Endodermal cell (in vitro differentiated cells): Measurements from ENCODE around the gene CMTM7. TPM values are rescaled to one million over a fixed set of nuclear protein-coding genes. Genes with fewer than 3 reads are reported as not detected.
"Not testable (repeated sequence)": the region's sequence is repeated elsewhere in the genome, so short reads cannot be mapped to it uniquely, and the experiment has no call there.

Experiments used
- DNase-seq: peaks from one replicate; pipeline ENCODE4 v3.0.0-alpha.2; 2017
- H3K27ac ChIP-seq: 2 replicates; pipeline ENCODE4 v1.5.1; 2013; ENCODE audit warnings: mild to moderate bottlenecking, low read depth, low read length, moderate library complexity
- H3K27me3 ChIP-seq: 2 replicates; pipeline ENCODE4 v1.6.1; 2013; ENCODE audit warnings: mild to moderate bottlenecking, low read length, moderate library complexity; ENCODE audit not compliant: insufficient read depth, control insufficient read depth, poor library complexity, severe bottlenecking
- H3K36me3 ChIP-seq: 2 replicates; pipeline ENCODE4 v1.7.0; 2013; ENCODE audit warnings: mild to moderate bottlenecking, low read length, moderate library complexity; ENCODE audit not compliant: control insufficient read depth, insufficient read depth
- H3K4me1 ChIP-seq: one replicate; pipeline ENCODE4 v1.7.0; 2013; ENCODE audit warnings: low read length; ENCODE audit not compliant: control insufficient read depth, insufficient read depth
- H3K4me3 ChIP-seq: 2 replicates; pipeline ENCODE4 v1.5.1; 2013; ENCODE audit warnings: mild to moderate bottlenecking, low read length, moderate library complexity
- H3K9ac ChIP-seq: 2 replicates; pipeline ENCODE4 v1.6.1; 2013; ENCODE audit warnings: mild to moderate bottlenecking, low read length, moderate library complexity; ENCODE audit not compliant: poor library complexity, severe bottlenecking; ENCODE audit errors: extremely low read depth
- H3K9me3 ChIP-seq: 2 replicates; pipeline ENCODE4 v1.6.1; 2013; ENCODE audit warnings: mild to moderate bottlenecking, low read length, moderate library complexity; ENCODE audit not compliant: control insufficient read depth
- H3K27ac Mint-ChIP-seq: 2 replicates; pipeline ENCODE4 v1.8.0; 2020; ENCODE audit warnings: mixed read lengths
- H3K27me3 Mint-ChIP-seq: 2 replicates; pipeline ENCODE4 v1.8.0; 2021; ENCODE audit warnings: mild to moderate bottlenecking, mixed read lengths; ENCODE audit not compliant: insufficient read depth
- H3K36me3 Mint-ChIP-seq: 2 replicates; pipeline ENCODE4 v1.8.0; 2020; ENCODE audit warnings: low read depth, mixed read lengths
- H3K4me1 Mint-ChIP-seq: 2 replicates; pipeline ENCODE4 v1.8.0; 2020; ENCODE audit warnings: mixed read lengths
- H3K4me3 Mint-ChIP-seq: 2 replicates; pipeline ENCODE4 v1.8.0; 2020; ENCODE audit warnings: mild to moderate bottlenecking, moderate library complexity, mixed read lengths
- H3K9me3 Mint-ChIP-seq: 2 replicates; pipeline ENCODE4 v1.8.0; 2020; ENCODE audit warnings: mild to moderate bottlenecking, mixed read lengths
- WGBS, 2 experiments: methylation state at CpG; one replicate each; pipeline versions ENCODE4 v1.1.5 to v1.1.7; 2013; ENCODE audit warnings: missing lambda C conversion rate in 2 of 2, mixed read lengths in 1 of 2; ENCODE audit not compliant: insufficient coverage in 1 of 2, insufficient read length in 1 of 2; 5-methylcytosine and 5-hydroxymethylcytosine counted together
- total RNA-seq, 2 donors: library from RNA; stranded (reverse); fragmentation: NEBNext Ultra II Directional in 1 of 2; extraction: Animal tissue kit (Norgen Biotek cat#: 25700) in 1 of 2; gene quantifications; 2 replicates in 1 of 2; 3 replicates in 1 of 2; pipeline ENCODE4 v1.2.1, GENCODE V29; 2021
- TF ChIP-seq, protein P1 (sequence below): fragments of 200-600 bp; sonication (generic); conservative IDR thresholded peaks from 2 replicates; pipeline ENCODE4 v1.5.0; 2021; ENCODE audit warnings: antibody characterized with exemption, mild to moderate bottlenecking

The CMTM7 gene
- total RNA-seq, 2 donors from 2014 or later = 11.1 TPM

- not testable (repeated sequence) for H3K27ac ChIP-seq, H3K27ac Mint-ChIP-seq, H3K9me3 Mint-ChIP-seq, H3K4me1 Mint-ChIP-seq, H3K36me3 Mint-ChIP-seq, H3K9ac ChIP-seq, H3K9me3 ChIP-seq, H3K4me3 Mint-ChIP-seq, H3K27me3 Mint-ChIP-seq, H3K4me1 ChIP-seq, DNase-seq, H3K4me3 ChIP-seq, H3K36me3 ChIP-seq
- WGBS, 2 experiments = 90 to 100% methylated on average over 1 to 6 of the region's 7 CpGs
- peaks cover 50% of the 10 kb centered on the region for H3K27me3 ChIP-seq
Measured at GRCh38 chr3:32464726-32465125, 73.1 kb downstream of the CMTM7 start.

DNA sequence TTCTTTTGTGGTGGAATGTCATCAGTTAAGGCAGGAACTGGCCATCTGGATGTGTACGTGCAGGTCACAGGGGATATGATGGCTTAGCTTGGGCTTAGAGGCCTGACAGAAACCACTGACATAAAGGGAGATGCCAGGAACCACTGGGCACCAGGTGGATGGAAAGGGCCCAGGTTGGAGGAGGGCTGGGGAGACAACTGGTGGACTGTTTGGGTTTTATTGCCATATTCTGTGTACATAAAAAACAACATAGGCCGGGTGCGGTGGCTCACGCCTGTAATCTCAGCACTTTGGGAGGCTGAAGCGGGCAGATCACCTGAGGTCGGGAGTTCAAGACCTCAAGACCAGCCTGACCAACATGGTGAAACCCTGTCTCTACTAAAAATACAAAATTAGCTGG lies 75.2 kb downstream of the CMTM7 start:
- not testable (repeated sequence) for H3K4me3 Mint-ChIP-seq, H3K4me1 ChIP-seq, H3K9me3 ChIP-seq, DNase-seq, H3K36me3 Mint-ChIP-seq, H3K9me3 Mint-ChIP-seq, H3K4me3 ChIP-seq, H3K4me1 Mint-ChIP-seq, H3K27ac Mint-ChIP-seq, H3K36me3 ChIP-seq, H3K27ac ChIP-seq, H3K27me3 Mint-ChIP-seq, H3K9ac ChIP-seq
- WGBS, 2 experiments = 88 to 93% methylated on average over 6 of the region's 6 CpGs
- H3K27me3 ChIP-seq = peaks cover 41% of the 10 kb centered on the region

DNA sequence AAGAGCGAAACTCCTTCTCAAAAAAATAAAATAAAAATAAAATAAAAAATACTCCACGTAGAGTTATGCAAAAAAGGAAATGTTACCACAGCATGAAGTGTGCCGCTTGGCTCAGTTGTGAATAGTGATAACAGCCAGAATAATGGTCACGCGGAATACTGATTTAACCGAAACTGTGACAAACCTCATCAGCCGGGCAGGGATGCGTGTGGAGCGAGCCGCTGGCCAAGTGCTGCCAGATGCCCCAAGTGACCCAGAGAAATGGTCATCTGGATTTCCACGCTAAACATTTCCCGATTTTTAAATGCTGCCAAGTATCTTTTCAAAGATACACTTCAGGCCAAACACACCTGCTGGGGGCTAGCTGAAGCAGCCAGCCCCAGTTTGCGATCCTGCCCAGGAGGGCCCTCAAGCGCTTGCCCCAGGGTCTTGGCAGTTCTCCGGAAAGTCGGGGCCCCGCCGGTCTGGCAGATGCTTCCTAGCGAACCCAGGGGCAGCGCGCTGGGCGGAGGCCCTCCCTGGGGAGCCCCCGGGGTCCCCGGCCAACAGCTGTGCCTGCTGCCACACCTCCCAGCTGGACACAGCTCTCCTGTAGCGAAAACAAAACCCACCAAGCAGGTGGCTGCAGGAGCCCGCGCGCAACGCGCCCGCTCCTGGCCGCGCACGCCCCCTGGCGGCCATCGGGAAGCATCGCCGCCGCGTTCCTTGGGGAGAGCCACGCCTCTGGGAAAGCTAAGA lies 75.8 kb downstream of the CMTM7 start:
- DNase-seq = peak; percentile 94
- H3K27me3 Mint-ChIP-seq = no peaks in the 10 kb centered on the region
- no peaks in the 10 kb centered on the region for H3K4me1 Mint-ChIP-seq
- no peak overlapping the region for H3K27ac Mint-ChIP-seq
- Histone ChIP-seq H3K9me3 (no peaks in the 10 kb centered on the region), H3K4me1 (peaks cover 3% of the 10 kb centered on the region), H3K36me3 (peaks cover 6% of the 10 kb centered on the region), H3K9ac (no peak overlapping the region), H3K4me3 (no peak overlapping the region), H3K27me3 (peaks cover 37% of the 10 kb centered on the region), H3K27ac (no peak overlapping the region)
- no peak overlapping the region for H3K4me3 Mint-ChIP-seq
- 40 to 51% methylated on average over 30 to 40 of the region's 41 CpGs for WGBS, 2 experiments
- H3K36me3 Mint-ChIP-seq = peaks cover 6% of the 10 kb centered on the region
- TF ChIP-seq, protein P1, sequence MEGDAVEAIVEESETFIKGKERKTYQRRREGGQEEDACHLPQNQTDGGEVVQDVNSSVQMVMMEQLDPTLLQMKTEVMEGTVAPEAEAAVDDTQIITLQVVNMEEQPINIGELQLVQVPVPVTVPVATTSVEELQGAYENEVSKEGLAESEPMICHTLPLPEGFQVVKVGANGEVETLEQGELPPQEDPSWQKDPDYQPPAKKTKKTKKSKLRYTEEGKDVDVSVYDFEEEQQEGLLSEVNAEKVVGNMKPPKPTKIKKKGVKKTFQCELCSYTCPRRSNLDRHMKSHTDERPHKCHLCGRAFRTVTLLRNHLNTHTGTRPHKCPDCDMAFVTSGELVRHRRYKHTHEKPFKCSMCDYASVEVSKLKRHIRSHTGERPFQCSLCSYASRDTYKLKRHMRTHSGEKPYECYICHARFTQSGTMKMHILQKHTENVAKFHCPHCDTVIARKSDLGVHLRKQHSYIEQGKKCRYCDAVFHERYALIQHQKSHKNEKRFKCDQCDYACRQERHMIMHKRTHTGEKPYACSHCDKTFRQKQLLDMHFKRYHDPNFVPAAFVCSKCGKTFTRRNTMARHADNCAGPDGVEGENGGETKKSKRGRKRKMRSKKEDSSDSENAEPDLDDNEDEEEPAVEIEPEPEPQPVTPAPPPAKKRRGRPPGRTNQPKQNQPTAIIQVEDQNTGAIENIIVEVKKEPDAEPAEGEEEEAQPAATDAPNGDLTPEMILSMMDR = peak; percentile 99
- no peaks in the 10 kb centered on the region for H3K9me3 Mint-ChIP-seq

GRCh38 chr3:32469151-32469874 lies 77.7 kb downstream of the CMTM7 start:
- Mint-ChIP-seq H3K9me3 (no peaks in the 10 kb centered on the region), H3K4me3 (no peak overlapping the region), H3K27me3 (no peaks in the 10 kb centered on the region), H3K27ac (no peak overlapping the region), H3K36me3 (peaks cover 10% of the 10 kb centered on the region), H3K4me1 (no peaks in the 10 kb centered on the region)
- H3K27ac ChIP-seq = no peak overlapping the region
- H3K4me3 ChIP-seq = no peak overlapping the region
- H3K9ac ChIP-seq = no peak overlapping the region
- TF ChIP-seq, protein P1 = no peak
- no peak for DNase-seq
- 90 to 100% methylated on average over 4 to 7 of the region's 7 CpGs for WGBS, 2 experiments
- peaks cover 6% of the 10 kb centered on the region for H3K36me3 ChIP-seq
- no peaks in the 10 kb centered on the region for H3K9me3 ChIP-seq
- peaks cover 23% of the 10 kb centered on the region for H3K27me3 ChIP-seq
- peaks cover 3% of the 10 kb centered on the region for H3K4me1 ChIP-seq
